ENCODE measurements around the gene ZDHHC17.

Gene ZDHHC17

GRCh38 chr12:76879710-76880518 lies 116.0 kb downstream of the ZDHHC17 start:
- DNase-seq, result no peak

GRCh38 chr12:76880519-76881023 lies 116.7 kb downstream of the ZDHHC17 start:
- DNase-seq, result no peak

GRCh38 chr12:76881142-76881541 lies 117.2 kb downstream of the ZDHHC17 start:
- DNase-seq, result no peak

- DNase-seq, result no peak
Measured at GRCh38 chr12:76882367-76882766, 118.5 kb downstream of the ZDHHC17 start.

- DNase-seq, result no peak
Measured at GRCh38 chr12:76883151-76883550, 119.2 kb downstream of the ZDHHC17 start.

GRCh38 chr12:76883811-76884210 lies 119.9 kb downstream of the ZDHHC17 start:
- no peak for DNase-seq

GRCh38 chr12:76888775-76889174 lies 124.9 kb downstream of the ZDHHC17 start:
- DNase-seq, result no peak

GRCh38 chr12:76890151-76891143 lies 126.5 kb downstream of the ZDHHC17 start:
- no peak for DNase-seq

GRCh38 chr12:76891609-76892008 lies 127.7 kb downstream of the ZDHHC17 start:
- DNase-seq, result no peak

GRCh38 chr12:76895796-76896195 lies 131.9 kb downstream of the ZDHHC17 start:
- no peak for DNase-seq

- DNase-seq, result no peak
Measured at GRCh38 chr12:76896274-76896673, 132.4 kb downstream of the ZDHHC17 start.

GRCh38 chr12:76898442-76898841 lies 134.5 kb downstream of the ZDHHC17 start:
- DNase-seq, result no peak

- no peak for DNase-seq
Measured at GRCh38 chr12:76899522-76899921, 135.6 kb downstream of the ZDHHC17 start.

- no peak for DNase-seq
Measured at GRCh38 chr12:76901628-76902380, 137.9 kb downstream of the ZDHHC17 start.
